Medulla oblongata (tissue), 1 donor: ENCODE measurements around the gene ZNF236.
A peak's percentile ranks its signal among the peaks of the same experiment; 100 is the strongest.

Experiments used
- DNase-seq: peaks from one replicate; pipeline ENCODE4 v3.0.0-alpha.2; 2015; ENCODE audit errors: extremely low spot score

ZNF236 gene

GRCh38 chr18:76972846-76973519 is 150.6 kb downstream of the ZNF236 start:
- no peak for DNase-seq

GRCh38 chr18:76973520-76974266 is 151.3 kb downstream of the ZNF236 start:
- DNase-seq, result no peak

GRCh38 chr18:76974386-76974785 is 152.0 kb downstream of the ZNF236 start:
- no peak for DNase-seq

GRCh38 chr18:76975577-76976110 is 153.3 kb downstream of the ZNF236 start:
- no peak for DNase-seq

GRCh38 chr18:76977108-76977621 is 154.8 kb downstream of the ZNF236 start:
- no peak for DNase-seq

- DNase-seq, result no peak
Measured at GRCh38 chr18:76977684-76978232, 155.4 kb downstream of the ZNF236 start.

- DNase-seq, result no peak
Measured at GRCh38 chr18:76978616-76979015, 156.3 kb downstream of the ZNF236 start.

- DNase-seq, result peak; percentile 27
Measured at GRCh38 chr18:76979111-76979751, 156.9 kb downstream of the ZNF236 start.

- no peak for DNase-seq
Measured at GRCh38 chr18:76979906-76980305, 157.5 kb downstream of the ZNF236 start.

- peak; percentile 14 for DNase-seq
Measured at GRCh38 chr18:76980663-76981395, 158.5 kb downstream of the ZNF236 start.

GRCh38 chr18:76981396-76981968 is 159.1 kb downstream of the ZNF236 start:
- DNase-seq, result peak; percentile 24

- peak; percentile 25 for DNase-seq
Measured at GRCh38 chr18:76982038-76982437, 159.7 kb downstream of the ZNF236 start.

GRCh38 chr18:76982841-76983583 is 160.7 kb downstream of the ZNF236 start:
- peak; percentile 83 for DNase-seq

- DNase-seq, result no peak
Measured at GRCh38 chr18:76983613-76984051, 161.3 kb downstream of the ZNF236 start.

- DNase-seq, result no peak
Measured at GRCh38 chr18:76984193-76985155, 162.1 kb downstream of the ZNF236 start.

- DNase-seq, result no peak
Measured at GRCh38 chr18:76985156-76985950, 163.0 kb downstream of the ZNF236 start.

- DNase-seq, result no peak
Measured at GRCh38 chr18:76985951-76986236, 163.5 kb downstream of the ZNF236 start.

- DNase-seq, result no peak
Measured at GRCh38 chr18:76986406-76986805, 164.0 kb downstream of the ZNF236 start.
